BJ (cell line): ENCODE measurements around the gene HNRNPH1. TPM values are rescaled to one million over a fixed set of nuclear protein-coding genes. Genes with fewer than 3 reads are reported as not detected.

Experiments used
- CTCF ChIA-PET: fragments of 350-600 bp; formaldehyde crosslinking; extraction: SDS; loops from one replicate; lab custom pipeline; 2021; ENCODE audit warnings: antibody characterized with exemption, inconsistent platforms; lab: Yijun Ruan, JAX
- POLR2A ChIA-PET: fragments of 300-600 bp; sonication (Branson Sonifier 250); formaldehyde crosslinking; extraction: SDS; loops from one replicate; lab custom pipeline; 2021; ENCODE audit warnings: antibody characterized with exemption; lab: Charles Lee
- DNase-seq: peaks from one replicate; pipeline ENCODE4 v3.0.0-alpha.2; 2011; ENCODE audit warnings: low read depth
- H3K27me3 ChIP-seq: 2 replicates; pipeline ENCODE4 v1.6.0; 2011; ENCODE audit warnings: low read length; ENCODE audit not compliant: control insufficient read depth, insufficient read depth
- H3K36me3 ChIP-seq: 2 replicates; pipeline ENCODE4 v1.5.1; 2011; ENCODE audit warnings: low read length; ENCODE audit not compliant: control insufficient read depth, insufficient read depth
- H3K4me3 ChIP-seq: 2 replicates; pipeline ENCODE4 v1.5.1; 2011; ENCODE audit warnings: low read depth, mild to moderate bottlenecking, control low read depth, low read length
- CTCF ChIP-seq: IDR thresholded peaks from 2 replicates; pipeline ENCODE4 v1.5.1; 2011; ENCODE audit warnings: low read depth, mild to moderate bottlenecking, control low read depth, inconsistent platforms, low read length, moderate library complexity; ENCODE audit not compliant: insufficient read depth
- polyA plus RNA-seq: library from polyadenylated mRNA; depleted of rRNA; stranded (reverse); fragments of >200 nt; gene quantifications from 2 replicates; pipeline ENCODE4 v1.2.3, GENCODE V29; 2011

Gene HNRNPH1
- polyA plus RNA-seq, 1 experiment: 142 TPM

- TF ChIP-seq CTCF: no peak
- no peak overlapping the region for H3K4me3 ChIP-seq
- POLR2A ChIA-PET: interaction anchor here (1.2 kb wide), 1 partner anchor 9 kb away, joined by 7 read pairs; the partner anchor contains the start of gene HNRNPH1
- no peaks in the 10 kb centered on the region for H3K27me3 ChIP-seq
- no peak for DNase-seq
- CTCF ChIA-PET: interaction anchor here (0.8 to 1.2 kb wide), 2 partner anchors 8 to 53 kb away, joined by 3 to 4 read pairs; no protein-coding TSS in a partner anchor
- peaks cover 33% of the 10 kb centered on the region for H3K36me3 ChIP-seq
Measured at GRCh38 chr5:179615203-179615602, 8.3 kb downstream of the HNRNPH1 start.

- H3K36me3 ChIP-seq: peaks cover 35% of the 10 kb centered on the region
- no peak overlapping the region for H3K4me3 ChIP-seq
- CTCF ChIA-PET: interaction anchor here (0.8 kb wide), 1 partner anchor 54 kb away, joined by 4 read pairs; no protein-coding TSS in a partner anchor
Measured at GRCh38 chr5:179614745-179615144, 8.7 kb downstream of the HNRNPH1 start.

GRCh38 chr5:179613460-179614071 is 9.9 kb downstream of the HNRNPH1 start:
- CTCF ChIA-PET: interaction anchor here (0.8 to 1.3 kb wide), 2 partner anchors 8 to 10 kb away, joined by 3 to 5 read pairs; partner anchors contain the start of gene HNRNPH1
- no peak for DNase-seq
- peaks cover 38% of the 10 kb centered on the region for H3K36me3 ChIP-seq

More at GRCh38 chr5:179614745-179615144, 8.7 kb downstream of the HNRNPH1 start:
- no peak for DNase-seq
- POLR2A ChIA-PET: interaction anchor here (0.6 to 1.2 kb wide), 2 partner anchors 9 to 190 kb away, joined by 4 to 7 read pairs; partner anchors contain the start of gene HNRNPH1
- no peaks in the 10 kb centered on the region for H3K27me3 ChIP-seq
- no peak for TF ChIP-seq CTCF

DNA sequence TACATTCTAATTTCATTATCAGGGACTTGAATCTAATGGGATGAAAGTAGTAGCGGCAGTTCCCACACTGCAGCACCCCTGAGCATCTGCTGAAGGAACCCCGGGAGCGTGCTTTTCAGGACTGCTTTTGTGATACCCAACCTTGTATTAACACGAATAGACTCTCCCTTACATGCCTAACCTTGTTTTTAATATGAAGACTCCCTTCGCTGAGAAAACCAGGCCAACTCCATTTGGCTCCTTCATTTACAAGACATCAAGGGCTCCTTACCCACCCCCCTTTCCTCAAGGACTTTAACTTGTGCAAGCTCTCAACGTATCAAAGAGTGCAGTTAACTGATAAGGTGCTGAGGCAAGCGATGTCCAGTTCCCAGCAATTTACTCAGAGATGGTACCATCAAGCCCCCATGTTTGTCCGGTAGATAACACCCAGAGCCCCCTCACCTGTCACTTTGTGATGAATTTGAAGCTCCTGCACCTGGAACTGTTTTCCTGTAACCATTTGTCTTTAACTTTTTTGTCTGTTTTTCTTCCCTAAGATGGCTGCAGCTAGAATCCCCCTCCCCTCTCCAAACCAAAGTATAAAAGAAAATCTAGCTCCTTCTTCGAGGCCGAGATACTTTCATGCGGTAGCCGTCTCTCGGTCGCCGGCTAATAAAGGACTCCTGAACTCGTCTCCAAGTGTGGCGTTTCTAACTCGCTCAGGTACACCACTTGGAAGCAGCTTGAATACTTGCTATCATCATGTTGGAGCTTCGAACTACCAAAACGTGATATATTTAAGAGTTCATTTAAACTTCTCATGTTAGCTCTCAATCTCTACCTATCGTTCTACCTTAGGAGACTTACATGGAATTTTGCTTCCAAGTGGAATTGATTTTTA is 10.7 kb downstream of the HNRNPH1 start:
- no peak for DNase-seq
- no peak overlapping the region for H3K4me3 ChIP-seq
- no peaks in the 10 kb centered on the region for H3K27me3 ChIP-seq
- POLR2A ChIA-PET: no interaction called here
- TF ChIP-seq CTCF: no peak
- peaks cover 37% of the 10 kb centered on the region for H3K36me3 ChIP-seq
- CTCF ChIA-PET: interaction anchor here (0.8 to 1.3 kb wide), 4 partner anchors 9 to 12 kb away, joined by 3 to 8 read pairs (median 4); partner anchors contain the start of gene HNRNPH1

More at GRCh38 chr5:179613460-179614071, 9.9 kb downstream of the HNRNPH1 start:
- POLR2A ChIA-PET: no interaction called here
- TF ChIP-seq CTCF: no peak
- Histone ChIP-seq H3K4me3 (no peak overlapping the region), H3K27me3 (no peaks in the 10 kb centered on the region)
